ENCODE data around the gene SLC17A3. TPM values are rescaled to one million over a fixed set of nuclear protein-coding genes. Genes with fewer than 3 reads are reported as not detected.
A peak's percentile ranks its signal among the peaks of the same experiment; 100 is the strongest.

SLC17A3 gene
- total and polyA plus RNA-seq, 2 donors (not counting 1 experiment from before 2014, with no cell fraction given): not detected

- H2AFZ ChIP-seq (ENCODE audit: insufficient read depth, low read depth, low read length, poor library complexity, severe bottlenecking): no peak overlapping the region
- no CpG with 5 or more reads among the region's 1 CpG for WGBS (ENCODE audit: insufficient coverage)
- peaks cover 0 to 4% of the 10 kb centered on the region in 2 donors for H3K4me1 ChIP-seq (ENCODE audit: control insufficient read depth in 2 of 2, insufficient read depth in 2 of 2, low read length in 2 of 2)
- ChIA-PET POLR2A (no interaction called here), CTCF (interaction anchor here (1.5 kb wide), 1 partner anchor 120 kb away, joined by 4 read pairs; no protein-coding TSS in a partner anchor)
- peaks cover 29% of the 10 kb centered on the region for H3K27me3 Mint-ChIP-seq
- H3K4me1 Mint-ChIP-seq: peaks cover 9% of the 10 kb centered on the region
- peaks cover 0 to 3% (median 0%) of the 10 kb centered on the region in 3 donors for H3K9me3 ChIP-seq (ENCODE audit: control extremely low read depth in 1 of 3, control insufficient read depth in 2 of 3, insufficient read depth in 1 of 3, low read length in 2 of 3)
- no peak overlapping the region for H3K27ac Mint-ChIP-seq
- H3K27me3 ChIP-seq (replicated peaks in 1 of 4; ENCODE audit: control extremely low read depth in 1 of 4, control insufficient read depth in 3 of 4, insufficient read depth in 4 of 4, low read length in 3 of 4): no peaks in the 10 kb centered on the region
- H3K27ac ChIP-seq (ENCODE audit: low read length in 2 of 2): no peak overlapping the region
- H3K4me2 ChIP-seq (replicated peaks; ENCODE audit: low read depth, low read length, poor library complexity, severe bottlenecking): no peak overlapping the region
- no peak overlapping the region for H3K4me3 Mint-ChIP-seq
- H3K4me3 ChIP-seq (ENCODE audit: control extremely low read depth in 1 of 5, extremely low read depth in 1 of 5, insufficient read depth in 1 of 5, low read depth in 2 of 5, low read length in 4 of 5): no peak overlapping the region
- H4K20me1 ChIP-seq (ENCODE audit: control insufficient read depth, insufficient read depth, low read length, poor library complexity, severe bottlenecking): no peaks in the 10 kb centered on the region
- no peaks in the 10 kb centered on the region for H3K36me3 ChIP-seq (replicated peaks in 1 of 2; ENCODE audit: control extremely low read depth in 1 of 2, control insufficient read depth in 1 of 2, extremely low read depth in 1 of 2, insufficient read depth in 2 of 2, low read length in 1 of 2)
- H3K9ac ChIP-seq (ENCODE audit: low read length): no peak overlapping the region
- intact Hi-C loops (cut with micrococcal nuclease): no loop called here
- H3K9me3 Mint-ChIP-seq (ENCODE audit: insufficient read depth): no peaks in the 10 kb centered on the region
- no peak for DNase-seq
- ATAC-seq (ENCODE audit: low read depth): no peak
- no peaks in the 10 kb centered on the region for H3K79me2 ChIP-seq (ENCODE audit: control insufficient read depth, insufficient read depth, low read length)
- TF ChIP-seq EZH2 (IDR thresholded peaks at IDR 0.05; ENCODE audit: borderline replicate concordance, insufficient read depth, low read depth, low read length, poor library complexity, severe bottlenecking): no peak
- TF ChIP-seq CTCF (IDR thresholded peaks at IDR 0.05): no peak
Observed at GRCh38 chr6:25883536-25883935, 9.5 kb upstream of the SLC17A3 start.

- Histone ChIP-seq H3K4me3 (ENCODE audit: control extremely low read depth in 1 of 5, extremely low read depth in 1 of 5, insufficient read depth in 1 of 5, low read depth in 2 of 5, low read length in 4 of 5) (peak overlapping the region in 4 of 5 experiments; percentile 34 to 43 (median 37)), H3K36me3 (replicated peaks in 1 of 2; ENCODE audit: control extremely low read depth in 1 of 2, control insufficient read depth in 1 of 2, extremely low read depth in 1 of 2, insufficient read depth in 2 of 2, low read length in 1 of 2) (no peaks in the 10 kb centered on the region), H3K4me1 (ENCODE audit: control insufficient read depth in 2 of 2, insufficient read depth in 2 of 2, low read length in 2 of 2) (peaks cover 0 to 4% of the 10 kb centered on the region in 2 donors), H2AFZ (ENCODE audit: insufficient read depth, low read depth, low read length, poor library complexity, severe bottlenecking) (peak overlapping the region; percentile 77), H3K4me2 (replicated peaks; ENCODE audit: low read depth, low read length, poor library complexity, severe bottlenecking) (peak overlapping the region; percentile 68), H3K27me3 (replicated peaks in 1 of 4; ENCODE audit: control extremely low read depth in 1 of 4, control insufficient read depth in 3 of 4, insufficient read depth in 4 of 4, low read length in 3 of 4) (no peaks in the 10 kb centered on the region), H3K9ac (ENCODE audit: low read length) (peak overlapping the region; percentile 33), H4K20me1 (ENCODE audit: control insufficient read depth, insufficient read depth, low read length, poor library complexity, severe bottlenecking) (no peaks in the 10 kb centered on the region), H3K9me3 (ENCODE audit: control extremely low read depth in 1 of 3, control insufficient read depth in 2 of 3, insufficient read depth in 1 of 3, low read length in 2 of 3) (peaks cover 0 to 3% (median 0%) of the 10 kb centered on the region in 3 donors), H3K27ac (ENCODE audit: low read length in 2 of 2) (no peak overlapping the region), H3K79me2 (ENCODE audit: control insufficient read depth, insufficient read depth, low read length) (no peaks in the 10 kb centered on the region)
- H3K4me3 Mint-ChIP-seq: peak overlapping the region; percentile 87
- ChIA-PET CTCF (interaction anchor here (0.6 to 1.5 kb wide), 7 partner anchors 10 to 124 kb away, joined by 3 to 5 read pairs (median 3); no protein-coding TSS in a partner anchor), POLR2A (interaction anchor here (0.6 to 0.7 kb wide), 3 partner anchors 84 to 1592 kb away, joined by 4 to 7 read pairs (median 6); no protein-coding TSS in a partner anchor)
- H3K9me3 Mint-ChIP-seq (ENCODE audit: insufficient read depth): no peaks in the 10 kb centered on the region
- TF ChIP-seq EZH2 (IDR thresholded peaks at IDR 0.05; ENCODE audit: borderline replicate concordance, insufficient read depth, low read depth, low read length, poor library complexity, severe bottlenecking) (no peak), CTCF (IDR thresholded peaks at IDR 0.05) (no peak)
- no peak for DNase-seq
- peak; percentile 62 for ATAC-seq (ENCODE audit: low read depth)
- intact Hi-C loops (cut with micrococcal nuclease): no loop called here
- peaks cover 9% of the 10 kb centered on the region for H3K4me1 Mint-ChIP-seq
- peaks cover 35% of the 10 kb centered on the region for H3K27me3 Mint-ChIP-seq
- 46% methylated on average over 28 of the region's 28 CpGs for WGBS (ENCODE audit: insufficient coverage)
- H3K27ac Mint-ChIP-seq: peak overlapping the region; percentile 37
Observed at GRCh38 chr6:25882051-25882496, 8.0 kb upstream of the SLC17A3 start.
